NCI-H1092 treated with DMSO at 0.1 percent for 48 hours (cell line): ENCODE results near the gene NEK10.

ENCODE experiments used
- DNase-seq: peaks from one replicate; lab custom pipeline; 2025; lab: John Stamatoyannopoulos, UW

The NEK10 gene

DNA sequence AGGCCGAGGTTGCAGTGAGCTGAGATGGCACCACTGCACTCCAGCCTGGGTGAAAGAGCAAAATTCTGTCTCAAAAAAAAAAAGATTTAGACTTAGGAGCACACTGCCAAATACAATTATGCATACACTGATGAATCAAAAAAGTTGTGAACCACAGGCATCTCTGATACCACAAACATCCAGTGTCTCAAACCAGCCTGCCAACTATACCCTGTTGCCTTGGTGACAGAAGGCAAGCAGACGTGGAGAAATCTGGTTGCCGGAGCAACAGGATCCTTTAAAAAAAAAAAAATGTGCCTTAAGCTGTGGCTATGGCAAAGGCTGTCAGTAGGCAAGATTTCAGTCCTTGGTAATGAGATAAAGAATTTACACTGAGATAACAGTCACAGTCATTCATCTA, 202.3 kb downstream of the NEK10 start:
- DNase-seq = no peak

DNA sequence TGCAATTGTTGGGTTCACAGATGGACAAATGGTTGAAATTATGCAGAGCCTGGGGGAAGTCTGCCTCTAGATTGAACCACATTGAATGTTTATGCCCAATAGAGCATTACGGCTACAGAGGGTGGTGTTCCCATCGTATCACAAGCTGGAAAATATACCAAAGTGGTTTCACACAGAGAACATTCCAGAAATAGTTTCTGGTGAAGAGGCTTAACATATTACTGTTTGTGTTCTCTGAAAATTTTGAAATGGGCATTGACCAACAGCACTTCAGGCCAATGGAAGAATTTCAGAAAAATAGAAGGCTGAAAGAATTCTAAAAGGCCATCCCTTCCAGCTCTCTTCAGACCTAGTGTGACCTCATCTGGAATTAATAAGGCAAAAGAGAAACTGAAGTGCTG, 203.9 kb downstream of the NEK10 start:
- no peak for DNase-seq

DNA sequence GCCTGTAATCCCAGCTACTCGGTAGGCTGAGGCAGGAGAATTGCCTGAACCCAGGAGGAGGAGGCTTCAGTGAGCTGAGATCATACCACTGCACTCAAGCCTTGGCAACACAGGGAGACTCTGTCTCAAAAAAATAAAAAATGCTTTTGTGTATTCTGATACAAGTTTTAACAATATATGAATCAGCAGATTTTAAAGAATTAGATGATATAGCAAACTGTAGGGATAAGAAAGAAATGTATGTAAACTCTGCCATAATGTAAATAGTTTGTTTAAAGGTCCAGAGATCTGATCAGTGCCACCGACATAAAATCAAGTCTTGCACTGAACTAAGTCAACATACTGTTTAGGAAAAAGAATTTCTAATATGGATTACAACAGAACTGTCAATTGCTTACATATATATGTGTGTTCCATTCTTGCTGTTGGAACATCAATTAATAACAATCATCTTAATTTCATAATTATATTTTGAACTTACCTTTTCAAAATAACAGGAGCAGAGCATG, 208.3 kb downstream of the NEK10 start:
- no peak for DNase-seq

DNA sequence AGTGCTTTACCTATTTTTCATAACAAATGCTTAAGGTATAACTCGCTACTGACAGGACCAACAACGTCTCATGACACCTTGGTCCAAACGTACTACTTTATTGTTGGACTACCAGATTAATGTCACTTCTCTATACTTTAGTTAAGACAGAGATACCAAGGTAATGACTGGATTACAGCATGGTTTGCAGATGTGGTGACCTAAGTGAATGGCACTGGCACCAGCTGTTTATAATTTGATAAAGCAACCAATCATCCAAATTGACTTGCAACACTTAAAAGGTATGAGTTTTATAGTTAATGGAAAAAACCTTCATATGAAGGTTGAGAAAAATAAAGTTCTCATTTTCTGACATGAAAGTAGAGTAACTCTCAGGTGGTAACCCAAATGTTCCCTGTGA, 209.0 kb downstream of the NEK10 start:
- no peak for DNase-seq

DNA sequence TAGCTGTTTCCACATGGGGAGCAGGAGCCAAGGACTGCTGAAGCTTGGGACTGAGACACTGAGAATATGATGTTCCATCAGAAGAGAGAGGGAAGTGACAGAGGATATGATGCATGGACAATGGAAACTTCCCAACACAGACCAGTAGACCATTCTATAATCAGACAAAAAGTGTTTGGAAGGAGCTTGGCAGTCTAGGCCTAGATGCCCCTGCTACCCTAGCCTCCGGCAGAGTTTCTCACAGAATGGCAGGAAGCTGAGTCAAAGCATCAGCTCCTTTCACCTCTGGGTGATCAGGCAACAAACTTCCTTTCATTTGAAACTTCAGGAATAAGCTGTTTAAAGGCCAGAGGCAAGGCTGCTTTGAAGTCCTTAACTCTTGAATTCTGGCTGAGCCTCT, 222.0 kb downstream of the NEK10 start:
- no peak for DNase-seq

DNA sequence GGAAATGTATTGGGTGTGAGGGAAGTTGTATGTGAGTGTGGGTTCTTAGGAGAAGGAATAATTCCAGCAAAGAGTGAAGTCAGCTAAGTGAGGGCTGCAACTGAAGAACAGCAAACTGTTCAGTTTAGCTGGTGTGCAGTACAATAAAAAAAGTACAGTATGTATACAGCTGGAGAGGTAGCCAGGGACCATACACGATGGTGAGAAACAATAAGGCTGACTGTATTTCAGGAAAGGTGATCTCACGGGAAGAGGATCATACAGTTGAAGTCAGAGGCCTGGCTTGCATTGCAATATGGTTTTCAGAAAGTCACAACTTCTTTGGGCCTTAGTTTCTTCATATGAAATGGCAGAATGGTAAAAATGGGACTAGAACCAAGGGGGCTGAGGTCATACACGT, 222.4 kb downstream of the NEK10 start:
- no peak for DNase-seq

DNA sequence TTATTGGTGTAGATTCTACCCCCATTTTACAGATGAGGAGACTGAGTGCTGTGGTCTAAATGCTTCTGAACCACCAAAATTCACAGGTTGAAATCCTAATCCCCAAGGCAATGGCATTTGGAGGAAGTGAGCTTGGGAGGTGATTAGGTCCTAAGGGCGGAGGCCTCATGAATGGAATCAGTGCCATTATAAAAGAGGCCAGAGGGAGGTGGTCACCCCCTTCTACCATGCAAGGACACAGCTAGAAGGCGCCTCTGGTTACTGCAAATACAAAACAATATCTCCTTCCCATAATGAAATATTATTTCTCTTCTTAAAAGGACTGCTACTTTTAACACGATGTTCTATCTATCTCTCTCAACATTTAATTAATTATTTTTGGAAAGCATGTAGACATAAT, 223.5 kb downstream of the NEK10 start:
- DNase-seq = no peak

DNA sequence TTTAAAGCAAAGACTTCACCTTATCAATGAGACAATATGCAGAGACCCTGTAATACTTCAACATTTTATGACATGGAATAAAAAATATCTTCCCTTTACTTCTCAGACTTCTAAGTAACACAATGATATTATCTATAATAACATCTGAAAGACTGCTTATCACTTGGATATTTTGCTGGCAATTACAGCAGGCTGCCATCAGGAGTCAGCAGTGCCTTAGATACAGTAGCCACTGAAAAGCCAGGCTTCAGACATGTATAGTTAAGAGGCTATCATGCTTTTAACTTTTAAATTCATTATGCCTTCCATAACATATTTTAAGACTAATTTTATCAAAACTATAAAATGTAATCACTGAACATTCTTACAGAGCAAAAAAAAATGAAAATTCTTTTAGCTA, 227.5 kb downstream of the NEK10 start:
- DNase-seq = no peak

DNA sequence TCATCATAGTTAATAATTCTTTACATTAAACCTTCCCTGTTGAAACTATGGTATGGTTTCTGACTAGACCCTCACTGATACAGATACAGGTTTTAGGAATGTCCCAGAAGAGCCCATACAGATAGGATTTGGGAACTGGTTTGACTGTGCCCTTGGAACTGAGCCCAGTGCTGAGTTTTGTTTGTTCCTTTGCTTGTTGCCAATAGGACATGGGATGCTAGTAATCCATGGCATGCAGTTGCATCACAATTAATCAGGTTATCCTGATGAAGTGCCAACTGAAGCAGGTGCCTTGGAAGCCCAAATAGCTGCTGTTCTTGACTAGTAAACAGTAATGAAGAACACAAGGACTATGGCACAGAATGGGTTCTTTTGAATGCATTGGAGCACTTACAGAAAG, 230.6 kb downstream of the NEK10 start:
- no peak for DNase-seq

DNA sequence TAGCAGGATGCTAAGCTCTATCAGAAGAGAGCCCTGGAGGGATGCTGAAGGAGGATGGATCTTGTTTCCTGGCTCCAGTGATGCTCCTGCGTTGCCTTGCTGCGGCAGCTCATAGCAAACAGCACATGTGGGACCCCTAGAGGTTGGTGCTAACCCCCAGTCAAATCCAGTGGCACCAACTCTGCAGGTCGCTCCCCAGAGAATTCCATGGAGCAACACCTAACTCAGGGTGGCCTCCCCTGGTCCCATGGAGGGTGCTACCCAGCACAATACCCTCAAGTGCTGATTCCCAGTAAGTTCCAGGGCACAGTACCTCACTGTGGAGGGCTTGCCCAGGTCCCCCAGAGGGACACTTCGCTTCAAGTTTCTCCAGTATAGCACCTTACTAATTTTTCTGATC, 231.2 kb downstream of the NEK10 start:
- DNase-seq = no peak

DNA sequence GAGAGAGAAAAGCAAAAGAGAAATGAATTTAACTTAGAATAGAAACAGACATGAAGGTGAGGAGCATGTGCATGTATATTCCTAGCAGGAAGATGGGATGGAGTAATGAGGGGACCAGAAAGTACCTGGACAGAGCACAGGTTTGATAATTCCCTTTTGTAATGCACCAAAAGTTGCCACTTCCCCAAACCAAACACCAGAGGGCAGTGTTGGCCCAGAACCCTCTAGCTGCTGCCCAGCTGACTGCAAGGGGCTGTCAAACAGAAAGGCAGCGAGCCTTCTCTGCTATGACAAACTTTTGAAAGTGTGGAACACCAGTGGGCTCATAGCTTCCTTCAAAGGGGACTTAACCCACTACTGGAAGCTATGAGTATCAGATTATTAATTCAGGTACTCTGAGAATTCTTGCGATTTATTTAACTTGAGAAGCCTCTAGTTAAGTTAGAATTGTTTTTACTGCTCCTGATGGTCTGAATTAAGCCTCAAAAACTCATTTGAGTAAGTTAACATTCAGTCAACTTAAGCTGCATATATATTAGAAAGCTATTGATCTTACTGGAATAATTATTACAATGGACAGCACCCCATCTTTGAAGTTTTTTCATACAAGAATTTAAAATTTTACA, 234.9 kb downstream of the NEK10 start:
- DNase-seq = peak; percentile 35

DNA sequence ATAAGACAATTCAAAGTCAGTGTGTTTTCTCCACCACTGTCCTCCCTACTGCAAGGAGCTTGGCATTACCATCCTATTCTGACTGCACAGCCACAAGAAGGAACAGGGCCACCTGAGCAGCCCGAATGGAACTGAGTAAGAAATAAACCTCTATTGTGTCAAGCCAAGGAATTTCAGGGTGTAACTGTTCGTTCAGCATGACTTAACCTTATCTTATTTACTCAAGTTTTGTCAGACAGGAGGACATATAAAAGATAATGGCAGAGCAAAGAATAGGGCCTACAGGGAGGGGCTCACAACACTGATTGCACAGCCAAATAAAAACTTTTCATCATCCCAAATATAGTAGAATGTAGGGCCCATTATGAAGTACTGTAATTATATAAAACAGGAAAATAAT, 236.1 kb downstream of the NEK10 start:
- no peak for DNase-seq

DNA sequence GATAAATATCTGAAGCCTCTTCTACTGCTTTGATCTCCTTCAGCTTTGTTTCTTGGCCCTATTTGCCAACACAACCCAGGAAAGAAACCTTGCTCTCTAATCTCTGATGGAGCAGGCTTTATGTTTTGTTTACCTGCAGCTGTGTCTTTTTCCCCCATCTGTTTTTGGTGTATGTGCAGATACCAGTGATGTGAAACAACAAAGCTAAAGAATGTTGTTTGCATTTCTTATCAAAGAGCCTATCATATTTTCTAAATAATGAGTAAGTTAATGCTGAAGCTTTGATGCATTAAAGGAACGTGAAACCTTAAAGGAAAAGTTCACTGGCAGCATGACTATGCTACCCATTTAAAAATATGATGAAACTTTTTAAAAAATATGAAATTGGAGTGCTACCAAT, 238.4 kb downstream of the NEK10 start:
- no peak for DNase-seq

DNA sequence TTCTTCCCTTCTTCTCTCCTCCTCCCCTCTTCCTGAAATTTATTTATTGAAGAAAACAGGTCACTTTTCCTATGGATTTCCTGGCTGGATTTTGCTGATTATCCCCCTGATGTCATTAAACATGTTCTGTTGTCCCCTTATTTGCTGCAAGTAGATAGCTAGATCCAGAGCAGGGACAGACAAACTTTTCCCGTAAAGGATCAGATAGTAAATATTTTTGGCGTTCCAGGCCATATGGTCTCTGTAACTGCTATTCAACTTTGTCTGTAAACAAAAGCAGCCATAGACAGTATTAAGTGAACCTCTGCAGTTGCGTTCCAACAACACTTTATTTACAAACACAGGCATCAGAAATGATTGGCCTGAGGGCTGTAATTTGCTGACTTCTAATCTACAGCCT, 241.3 kb downstream of the NEK10 start:
- no peak for DNase-seq

DNA sequence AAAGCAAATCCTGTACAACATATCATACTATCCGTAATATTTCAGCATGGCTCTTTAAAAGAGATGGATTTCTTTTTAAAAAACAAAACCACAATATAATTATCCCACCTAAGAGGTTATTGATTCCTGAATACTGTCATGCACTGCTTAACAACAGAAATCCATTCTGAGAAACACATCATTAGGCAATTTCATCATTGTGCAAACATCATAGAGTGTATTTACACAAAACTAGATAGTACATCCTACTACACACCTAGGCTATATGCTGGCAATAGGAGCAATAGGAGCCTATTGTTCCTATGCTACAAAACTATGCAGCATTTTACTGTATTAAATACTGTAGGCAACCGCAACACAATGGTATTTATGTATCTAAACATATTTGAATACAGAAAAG, 242.0 kb downstream of the NEK10 start:
- DNase-seq = no peak

DNA sequence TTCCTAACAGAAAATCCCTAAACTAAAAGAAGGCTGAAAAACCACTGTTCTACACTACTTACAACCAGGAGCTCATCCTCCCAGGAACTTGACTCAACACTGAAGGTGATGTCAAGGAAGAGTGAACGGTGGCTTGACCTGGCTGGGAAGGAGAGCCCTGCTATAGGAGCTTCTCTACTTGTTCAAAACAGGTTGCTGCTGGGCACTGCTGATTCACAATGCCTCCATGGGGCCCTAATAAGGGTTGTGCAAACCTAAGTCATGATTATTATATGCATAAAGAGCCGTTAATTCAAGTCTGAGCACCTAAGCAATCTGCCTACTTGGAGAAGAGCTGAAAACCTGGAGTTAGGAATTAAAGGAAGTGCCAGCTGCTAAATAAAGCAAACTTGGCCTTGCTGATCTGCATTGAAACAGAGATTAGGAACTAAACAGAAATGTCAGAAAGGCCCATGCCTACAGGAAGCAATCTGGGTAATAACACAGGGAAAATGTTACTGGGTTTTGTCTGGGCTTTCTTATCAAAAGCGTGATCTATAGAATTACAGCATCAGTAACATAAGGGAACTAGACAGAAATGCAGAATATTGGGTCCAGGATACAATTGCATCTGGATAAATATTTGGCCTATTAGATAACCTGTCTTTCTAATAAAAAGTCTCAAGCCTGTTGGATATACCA, 243.2 kb downstream of the NEK10 start:
- no peak for DNase-seq

DNA sequence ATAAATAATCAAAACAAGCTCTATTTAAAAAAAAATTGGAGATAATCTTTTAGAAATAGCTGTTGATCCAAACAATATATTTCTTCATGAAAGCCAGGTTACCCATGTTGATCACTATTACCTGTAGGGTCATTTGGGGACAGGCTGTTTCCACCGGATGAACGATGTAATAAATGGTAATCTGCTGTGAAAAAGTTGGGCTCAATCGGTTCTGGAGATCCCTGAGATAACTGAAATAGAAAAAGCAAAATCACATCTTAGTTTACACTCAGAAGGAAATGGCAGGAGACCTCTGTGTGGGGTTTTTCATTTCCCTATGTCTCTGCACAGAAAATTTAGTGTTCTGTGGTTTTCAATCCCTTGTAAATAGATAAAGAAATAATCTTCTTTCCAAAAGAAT, 249.5 kb downstream of the NEK10 start:
- DNase-seq = no peak

DNA sequence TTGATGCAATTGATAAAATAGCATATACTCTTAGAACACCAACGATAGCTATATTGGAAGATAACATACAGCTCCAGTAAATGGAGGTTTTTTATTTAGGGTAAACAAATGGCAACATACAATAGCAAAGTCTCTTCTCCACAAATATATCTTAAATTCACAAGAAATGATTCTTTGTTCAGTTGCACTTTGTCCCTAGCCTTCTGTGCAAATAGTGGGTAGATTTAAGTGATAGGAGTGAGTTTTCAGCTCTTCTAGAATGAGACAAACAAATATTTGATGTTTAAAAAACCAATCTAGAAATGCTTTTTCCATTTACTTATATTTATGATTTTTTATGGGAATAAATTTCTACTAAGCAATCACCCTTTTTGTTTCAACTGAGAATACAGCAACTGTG, 253.8 kb downstream of the NEK10 start:
- DNase-seq = no peak

DNA sequence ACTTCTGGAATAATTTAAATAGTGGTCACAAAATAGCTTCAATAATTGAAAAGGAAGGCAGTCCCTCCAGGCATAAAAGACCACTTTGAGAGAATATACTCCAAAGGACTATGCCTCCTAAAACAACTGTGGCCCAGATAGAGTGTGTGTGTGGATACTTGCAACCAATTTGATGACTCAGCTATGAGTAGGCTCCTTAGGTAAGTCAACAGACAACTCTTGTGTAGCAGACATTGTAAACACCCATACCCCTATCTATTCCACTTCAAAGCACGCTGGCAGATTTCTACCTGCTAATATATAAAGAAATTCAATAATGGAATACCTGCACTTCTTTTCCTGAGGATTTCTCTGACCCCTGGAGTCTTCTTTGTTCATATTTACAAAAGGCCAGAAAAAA, 254.5 kb downstream of the NEK10 start:
- DNase-seq = no peak

DNA sequence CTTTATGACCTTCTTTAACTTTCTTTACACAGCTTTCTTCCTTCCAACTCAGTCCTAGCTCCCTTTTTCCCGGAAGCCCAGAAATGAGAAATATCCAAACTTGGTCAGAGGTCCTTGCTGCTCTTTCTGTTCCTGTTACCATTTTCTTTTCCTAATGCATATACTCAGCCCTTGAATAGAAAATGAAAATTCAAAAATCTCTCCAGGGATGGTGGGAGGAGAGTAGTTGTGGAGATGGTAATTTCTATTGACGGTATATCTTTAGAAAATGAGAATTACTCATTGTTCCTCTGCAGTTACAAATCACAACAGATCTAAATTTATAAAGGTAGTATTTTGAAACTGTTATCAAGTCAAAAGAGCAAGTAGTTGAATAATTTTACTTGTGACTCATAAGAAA, 255.1 kb downstream of the NEK10 start:
- no peak for DNase-seq

DNA sequence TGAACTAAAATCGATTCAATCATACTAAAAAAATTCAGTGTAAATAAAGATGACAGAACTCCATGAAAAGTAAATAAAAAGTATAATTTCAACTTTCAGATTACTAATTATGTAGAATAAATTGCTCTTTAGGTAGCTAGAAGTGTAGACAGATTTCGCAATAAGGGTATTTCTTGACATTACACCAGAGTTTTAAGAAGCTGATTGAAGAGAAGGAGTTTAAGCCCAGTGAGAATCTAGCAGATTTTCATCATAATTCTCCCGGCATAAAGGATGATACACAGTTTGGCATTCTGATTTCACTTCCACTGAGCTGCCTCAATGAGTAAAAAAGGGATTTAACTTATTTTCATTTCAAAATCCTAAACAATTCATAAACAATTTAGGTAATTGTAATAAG, 259.2 kb downstream of the NEK10 start:
- no peak for DNase-seq

DNA sequence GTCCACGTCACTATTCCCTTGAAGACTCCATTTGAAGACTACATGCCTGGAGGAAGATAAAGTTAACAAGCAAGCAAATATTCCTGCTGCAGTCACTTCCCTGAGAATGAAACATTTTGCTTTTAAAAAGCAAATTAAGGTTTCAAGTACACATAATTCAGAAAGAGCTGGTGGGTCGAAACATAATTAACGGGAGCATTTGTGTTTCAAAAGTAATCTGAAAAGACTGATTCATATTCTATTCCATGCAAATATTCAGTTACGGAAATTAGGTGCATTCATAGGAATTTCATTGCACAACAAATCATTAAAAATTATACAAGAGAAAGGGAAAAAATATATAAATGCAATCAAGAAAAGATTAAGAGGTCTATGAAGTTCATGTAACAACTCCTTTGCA, 260.9 kb downstream of the NEK10 start:
- no peak for DNase-seq

DNA sequence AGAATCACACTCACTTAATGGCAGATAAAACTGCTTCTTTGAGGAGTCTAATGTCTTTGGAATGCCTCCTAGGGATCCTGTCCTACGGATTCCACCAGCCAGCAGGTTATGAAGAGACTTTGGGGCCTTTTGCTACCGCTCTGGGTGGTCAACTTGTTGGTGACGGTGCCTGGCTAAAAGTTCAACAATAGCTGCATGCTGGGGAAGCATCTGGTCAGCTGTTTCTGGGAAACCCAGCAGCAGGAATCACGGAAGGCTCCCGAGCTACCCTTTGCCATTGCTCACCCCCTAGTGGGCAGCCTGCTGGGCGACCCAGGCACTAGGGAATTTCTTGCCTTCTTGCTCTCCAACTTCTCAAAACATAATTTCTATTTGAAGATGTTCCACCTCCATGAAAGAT, 263.3 kb downstream of the NEK10 start:
- no peak for DNase-seq

DNA sequence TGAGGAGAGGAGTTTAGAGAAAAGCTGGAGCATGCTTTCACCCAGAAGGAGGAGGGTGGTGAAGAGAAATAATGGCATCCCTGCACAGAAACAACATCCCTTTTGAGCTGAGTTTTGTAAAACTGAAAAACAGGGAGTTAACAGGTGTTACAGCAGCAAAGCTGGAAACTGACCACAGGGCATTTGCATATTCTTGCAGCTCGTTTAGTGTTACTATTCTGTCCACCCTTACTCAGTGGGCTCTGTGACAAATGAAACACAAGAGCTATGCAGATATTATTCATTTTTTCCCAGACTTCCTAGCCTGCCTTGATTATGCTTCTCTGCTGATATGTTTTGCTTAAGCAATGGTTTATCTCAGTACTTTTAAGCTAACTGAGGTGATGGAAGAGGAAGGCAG, 272.0 kb downstream of the NEK10 start:
- DNase-seq = no peak
